ENCODE measurements around the gene APP. TPM values are rescaled to one million over a fixed set of nuclear protein-coding genes. Genes with fewer than 3 reads are reported as not detected.
"Not testable (repeated sequence)": the region's sequence is repeated elsewhere in the genome, so short reads cannot be mapped to it uniquely, and the experiment has no call there.

The APP gene
- total RNA-seq, 2 donors from 2014 or later = 6.1 to 7.8 TPM

DNA sequence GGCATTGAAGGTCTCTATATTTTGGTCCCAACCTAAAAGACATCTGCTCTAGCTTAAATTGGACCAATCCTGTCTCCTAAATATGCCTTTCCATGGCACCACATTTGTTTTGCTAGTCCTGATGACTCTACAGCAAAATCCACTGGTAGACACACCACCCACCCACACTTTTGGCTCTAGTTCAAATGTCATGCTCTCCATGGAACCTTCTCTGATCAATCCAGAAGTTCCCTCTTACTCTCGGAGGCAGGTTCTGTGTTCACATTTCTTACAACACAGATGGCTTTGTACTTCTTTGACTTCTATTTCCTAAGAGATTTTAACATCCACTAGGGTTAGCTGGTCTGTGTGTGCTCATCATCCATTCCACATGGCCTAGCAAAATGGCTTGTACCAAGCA, 151.3 kb downstream of the APP start:
- no peak for DNase-seq (ENCODE audit: low spot score)
- no peaks in the 10 kb centered on the region for H3K36me3 Mint-ChIP-seq
- H3K27me3 Mint-ChIP-seq = no peaks in the 10 kb centered on the region
- no peak overlapping the region for H3K27ac Mint-ChIP-seq
- no peak overlapping the region for H3K4me3 Mint-ChIP-seq
- ATAC-seq = no peak
- H3K4me1 Mint-ChIP-seq (ENCODE audit: low read depth in 2 of 2) = no peaks in the 10 kb centered on the region
- H3K9me3 Mint-ChIP-seq = no peaks in the 10 kb centered on the region

- no peak for DNase-seq (ENCODE audit: low spot score)
- no peak overlapping the region for H3K4me3 Mint-ChIP-seq
- H3K27ac Mint-ChIP-seq = no peak overlapping the region
- no peaks in the 10 kb centered on the region for H3K36me3 Mint-ChIP-seq
- H3K27me3 Mint-ChIP-seq = no peaks in the 10 kb centered on the region
- no peaks in the 10 kb centered on the region for H3K9me3 Mint-ChIP-seq
- H3K4me1 Mint-ChIP-seq (ENCODE audit: low read depth in 2 of 2) = no peaks in the 10 kb centered on the region
- ATAC-seq = no peak
These were observed 156.6 kb downstream of the APP start for GRCh38 chr21:26013970-26014369.

DNA sequence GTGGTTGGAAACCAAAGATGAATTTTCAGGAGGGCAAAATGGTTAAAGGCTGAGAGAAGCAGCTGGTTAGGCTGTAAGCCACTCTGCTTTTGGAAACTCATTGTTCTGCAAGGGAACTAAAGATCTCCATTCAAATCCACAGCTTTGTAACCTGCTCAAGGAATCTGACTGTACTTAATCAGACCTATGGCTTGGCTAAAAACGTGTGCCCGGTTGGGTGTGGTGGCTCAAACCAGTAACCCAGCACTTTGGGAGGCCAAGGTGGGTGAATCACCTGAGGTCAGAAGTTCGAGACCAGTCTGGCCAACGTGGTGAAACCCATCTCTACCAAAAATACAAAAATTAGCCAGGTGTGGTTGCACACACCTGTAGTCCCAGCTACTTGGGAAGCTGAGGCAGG, 158.1 kb downstream of the APP start:
- not testable (repeated sequence) for H3K4me1 Mint-ChIP-seq (ENCODE audit: low read depth in 2 of 2); H3K36me3 Mint-ChIP-seq; DNase-seq (ENCODE audit: low spot score); H3K9me3 Mint-ChIP-seq; H3K27me3 Mint-ChIP-seq; H3K4me3 Mint-ChIP-seq; ATAC-seq; H3K27ac Mint-ChIP-seq

DNA sequence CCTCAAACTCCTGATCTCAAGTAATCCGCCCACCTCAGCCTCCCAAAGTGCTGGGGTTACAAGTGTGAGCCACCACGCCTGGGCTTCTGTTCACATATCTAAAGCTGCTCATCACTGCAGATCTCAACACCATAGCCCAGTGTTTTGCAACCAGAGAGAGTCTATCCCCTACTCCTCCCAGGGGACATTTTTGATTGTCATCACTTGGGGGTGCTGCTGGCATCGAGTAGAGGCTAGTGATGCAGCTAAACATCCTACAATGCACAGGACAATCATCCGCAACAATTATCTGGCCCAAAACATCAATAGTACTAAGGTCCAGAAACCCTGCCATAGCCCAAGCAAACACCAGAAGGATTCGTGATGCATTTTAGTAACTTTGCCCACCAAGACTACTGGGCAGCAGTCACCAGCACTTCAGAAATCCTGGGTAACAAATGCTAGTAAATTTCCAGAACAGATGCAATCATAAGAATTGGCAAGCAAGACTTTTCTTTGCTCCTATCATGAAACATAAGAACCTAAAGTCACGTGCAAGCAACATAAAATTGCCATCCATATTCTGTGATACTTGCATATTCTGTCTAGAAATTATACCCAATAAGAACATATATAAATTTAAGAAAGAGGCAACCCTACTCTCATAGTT, 159.2 kb downstream of the APP start:
- DNase-seq (ENCODE audit: low spot score) (no peak), ATAC-seq (no peak)
- Mint-ChIP-seq H3K4me1 (ENCODE audit: low read depth in 2 of 2) (no peaks in the 10 kb centered on the region), H3K27ac (no peak overlapping the region), H3K9me3 (no peaks in the 10 kb centered on the region), H3K4me3 (no peak overlapping the region), H3K27me3 (no peaks in the 10 kb centered on the region), H3K36me3 (no peaks in the 10 kb centered on the region)

DNA sequence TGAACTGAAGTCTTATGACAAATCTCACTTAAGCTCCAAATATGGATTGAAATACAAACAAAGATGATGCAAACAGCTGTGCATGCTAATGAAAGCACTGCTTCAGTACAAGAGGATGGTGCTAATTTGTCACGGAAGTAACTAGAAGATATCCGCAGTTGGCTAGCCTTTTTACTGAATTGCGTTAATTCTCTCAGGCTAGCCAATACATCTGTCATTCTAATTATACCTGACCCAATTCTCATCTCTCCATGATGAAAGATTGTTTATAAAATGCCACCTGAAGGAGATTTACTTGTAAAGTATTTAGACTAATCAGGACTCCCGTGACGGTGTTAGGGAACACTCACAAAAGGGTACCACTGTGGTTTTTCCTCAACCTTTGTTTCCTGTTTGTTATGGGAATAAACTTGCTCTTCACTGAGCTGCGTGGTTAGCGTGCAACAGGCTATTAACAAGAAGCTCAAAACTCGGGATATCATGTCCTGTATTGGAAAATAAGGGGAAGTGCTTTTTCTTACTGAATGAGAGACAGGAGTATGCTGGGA, 162.5 kb downstream of the APP start:
- Mint-ChIP-seq H3K27ac (no peak overlapping the region), H3K36me3 (no peaks in the 10 kb centered on the region), H3K4me1 (ENCODE audit: low read depth in 2 of 2) (no peaks in the 10 kb centered on the region), H3K4me3 (no peak overlapping the region), H3K27me3 (no peaks in the 10 kb centered on the region), H3K9me3 (no peaks in the 10 kb centered on the region)
- no peak for ATAC-seq
- DNase-seq (ENCODE audit: low spot score) = no peak

DNA sequence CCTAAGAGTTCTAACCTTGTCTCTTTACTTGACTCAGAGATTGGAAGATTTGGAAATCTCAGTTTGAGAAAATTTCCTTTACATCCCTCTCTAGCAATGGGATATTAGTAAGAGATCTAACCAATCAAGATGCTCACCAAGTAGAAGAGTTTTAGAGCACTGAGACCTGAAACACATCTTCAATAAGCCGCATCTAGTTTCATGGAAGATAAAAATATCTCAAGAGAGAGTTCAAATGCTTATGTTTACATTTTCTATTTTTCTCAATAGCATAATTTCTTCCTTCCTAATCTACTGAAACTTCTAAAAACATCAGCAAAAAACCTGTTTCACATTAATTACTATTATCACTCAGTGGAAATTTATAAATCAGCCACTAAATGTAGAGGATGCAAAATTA, 165.1 kb downstream of the APP start:
- H3K4me1 Mint-ChIP-seq (ENCODE audit: low read depth in 2 of 2) = no peaks in the 10 kb centered on the region
- H3K27ac Mint-ChIP-seq = no peak overlapping the region
- ATAC-seq = no peak
- no peaks in the 10 kb centered on the region for H3K36me3 Mint-ChIP-seq
- H3K4me3 Mint-ChIP-seq = no peak overlapping the region
- no peaks in the 10 kb centered on the region for H3K27me3 Mint-ChIP-seq
- H3K9me3 Mint-ChIP-seq = no peaks in the 10 kb centered on the region
- no peak for DNase-seq (ENCODE audit: low spot score)

DNA sequence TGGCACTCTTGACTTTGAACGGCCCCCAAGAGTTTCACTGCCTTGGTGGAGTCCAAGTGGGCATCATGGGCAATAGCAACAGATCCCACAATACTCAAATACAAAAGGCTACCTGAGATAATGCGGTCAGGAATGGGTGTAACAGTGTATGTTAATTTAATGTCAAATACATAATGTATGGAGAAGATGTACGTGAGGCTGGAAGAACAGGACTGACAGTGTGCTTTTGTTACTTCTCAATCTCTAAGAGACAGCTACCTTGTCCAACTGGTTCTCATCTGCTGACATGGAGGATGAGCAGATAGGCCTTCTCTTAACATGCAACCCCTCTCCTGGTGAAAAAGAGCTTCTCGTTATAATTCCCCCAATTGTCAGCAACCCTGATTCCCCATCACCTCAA, 167.2 kb downstream of the APP start:
- H3K4me3 Mint-ChIP-seq = no peak overlapping the region
- no peaks in the 10 kb centered on the region for H3K27me3 Mint-ChIP-seq
- peaks cover 0 to 8% of the 10 kb centered on the region in 2 donors for H3K4me1 Mint-ChIP-seq (ENCODE audit: low read depth in 2 of 2)
- no peak for DNase-seq (ENCODE audit: low spot score)
- H3K9me3 Mint-ChIP-seq = no peaks in the 10 kb centered on the region
- H3K36me3 Mint-ChIP-seq = no peaks in the 10 kb centered on the region
- no peak for ATAC-seq
- no peak overlapping the region for H3K27ac Mint-ChIP-seq

GRCh38 chr21:26001356-26001755, 169.2 kb downstream of the APP start:
- Mint-ChIP-seq H3K9me3 (no peaks in the 10 kb centered on the region), H3K4me1 (ENCODE audit: low read depth in 2 of 2) (peaks cover 0 to 8% of the 10 kb centered on the region in 2 donors), H3K27ac (no peak overlapping the region), H3K4me3 (no peak overlapping the region), H3K36me3 (no peaks in the 10 kb centered on the region), H3K27me3 (no peaks in the 10 kb centered on the region)
- ATAC-seq = no peak
- DNase-seq (ENCODE audit: low spot score) = no peak

GRCh38 chr21:25999921-26000582, 170.5 kb downstream of the APP start:
- peak; percentile 62 to 67 for ATAC-seq
- Mint-ChIP-seq H3K4me3 (peak overlapping the region; percentile 47), H3K27ac (no peak overlapping the region), H3K27me3 (no peaks in the 10 kb centered on the region), H3K4me1 (ENCODE audit: low read depth in 2 of 2) (peaks cover 0 to 8% of the 10 kb centered on the region in 2 donors), H3K9me3 (no peaks in the 10 kb centered on the region), H3K36me3 (no peaks in the 10 kb centered on the region)
- no peak for DNase-seq (ENCODE audit: low spot score)

- Mint-ChIP-seq H3K36me3 (no peaks in the 10 kb centered on the region), H3K27me3 (no peaks in the 10 kb centered on the region), H3K4me1 (ENCODE audit: low read depth in 2 of 2) (peaks cover 0 to 8% of the 10 kb centered on the region in 2 donors), H3K9me3 (no peaks in the 10 kb centered on the region), H3K4me3 (no peak overlapping the region), H3K27ac (no peak overlapping the region)
- no peak for ATAC-seq
- no peak for DNase-seq (ENCODE audit: low spot score)
These were observed 172.6 kb downstream of the APP start for GRCh38 chr21:25997788-25998611.

DNA sequence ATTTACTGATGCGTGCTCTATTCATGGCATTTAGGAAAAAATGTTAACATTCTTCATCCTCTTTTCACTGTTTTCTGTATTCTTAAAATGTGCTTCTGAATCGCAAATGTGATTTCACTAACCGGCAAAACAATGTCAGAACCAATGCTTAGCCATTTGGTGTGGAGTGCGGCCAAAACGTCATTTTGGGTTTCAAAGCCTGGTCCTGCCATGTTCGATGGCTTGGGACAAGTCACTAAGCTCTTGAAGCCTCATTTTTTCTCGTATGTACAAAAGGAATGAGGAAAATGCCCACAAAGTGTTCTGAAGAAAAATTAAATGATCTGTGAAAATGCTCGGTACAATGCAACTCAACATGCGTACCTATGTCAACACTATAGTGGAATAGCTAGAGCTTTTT, 175.3 kb downstream of the APP start:
- no peak overlapping the region for H3K4me3 Mint-ChIP-seq
- no peak overlapping the region for H3K27ac Mint-ChIP-seq
- DNase-seq (ENCODE audit: low spot score) (no peak), ATAC-seq (no peak)
- peaks cover 0 to 8% of the 10 kb centered on the region in 2 donors for H3K4me1 Mint-ChIP-seq (ENCODE audit: low read depth in 2 of 2)
- no peaks in the 10 kb centered on the region for H3K36me3 Mint-ChIP-seq
- no peaks in the 10 kb centered on the region for H3K27me3 Mint-ChIP-seq
- H3K9me3 Mint-ChIP-seq = no peaks in the 10 kb centered on the region

- DNase-seq (ENCODE audit: low spot score) = no peak
- Mint-ChIP-seq H3K4me1 (ENCODE audit: low read depth in 2 of 2) (peaks cover 0 to 4% of the 10 kb centered on the region in 2 donors), H3K27ac (no peak overlapping the region), H3K27me3 (no peaks in the 10 kb centered on the region), H3K4me3 (no peak overlapping the region), H3K9me3 (no peaks in the 10 kb centered on the region), H3K36me3 (no peaks in the 10 kb centered on the region)
- no peak for ATAC-seq
These were observed 175.8 kb downstream of the APP start for GRCh38 chr21:25994758-25995163.

- no peak overlapping the region for H3K27ac Mint-ChIP-seq
- H3K9me3 Mint-ChIP-seq = no peaks in the 10 kb centered on the region
- no peak for DNase-seq (ENCODE audit: low spot score)
- ATAC-seq = no peak
- H3K4me3 Mint-ChIP-seq = no peak overlapping the region
- H3K27me3 Mint-ChIP-seq = no peaks in the 10 kb centered on the region
- H3K4me1 Mint-ChIP-seq (ENCODE audit: low read depth in 2 of 2) = no peaks in the 10 kb centered on the region
- no peaks in the 10 kb centered on the region for H3K36me3 Mint-ChIP-seq
These were observed 181.8 kb downstream of the APP start for GRCh38 chr21:25988738-25989137.

GRCh38 chr21:25987531-25987930, 183.0 kb downstream of the APP start:
- Mint-ChIP-seq H3K9me3 (no peaks in the 10 kb centered on the region), H3K4me3 (no peak overlapping the region), H3K27ac (no peak overlapping the region), H3K4me1 (ENCODE audit: low read depth in 2 of 2) (no peaks in the 10 kb centered on the region), H3K27me3 (no peaks in the 10 kb centered on the region), H3K36me3 (no peaks in the 10 kb centered on the region)
- DNase-seq (ENCODE audit: low spot score) (no peak), ATAC-seq (no peak)
